ENCODE data around the gene LRRC25.
A peak's percentile ranks its signal among the peaks of the same experiment; 100 is the strongest.

Gene LRRC25

GRCh38 chr19:18377026-18377425 lies 20.4 kb downstream of the LRRC25 start:
- TF ChIP-seq YY1 (IDR thresholded peaks at IDR 0.05; ENCODE audit: low read depth) (no peak), TCF12 (IDR thresholded peaks at IDR 0.05; ENCODE audit: low read depth) (0 out of 2 replicates have a peak, but pooled peaks have one; percentile 32)

DNA sequence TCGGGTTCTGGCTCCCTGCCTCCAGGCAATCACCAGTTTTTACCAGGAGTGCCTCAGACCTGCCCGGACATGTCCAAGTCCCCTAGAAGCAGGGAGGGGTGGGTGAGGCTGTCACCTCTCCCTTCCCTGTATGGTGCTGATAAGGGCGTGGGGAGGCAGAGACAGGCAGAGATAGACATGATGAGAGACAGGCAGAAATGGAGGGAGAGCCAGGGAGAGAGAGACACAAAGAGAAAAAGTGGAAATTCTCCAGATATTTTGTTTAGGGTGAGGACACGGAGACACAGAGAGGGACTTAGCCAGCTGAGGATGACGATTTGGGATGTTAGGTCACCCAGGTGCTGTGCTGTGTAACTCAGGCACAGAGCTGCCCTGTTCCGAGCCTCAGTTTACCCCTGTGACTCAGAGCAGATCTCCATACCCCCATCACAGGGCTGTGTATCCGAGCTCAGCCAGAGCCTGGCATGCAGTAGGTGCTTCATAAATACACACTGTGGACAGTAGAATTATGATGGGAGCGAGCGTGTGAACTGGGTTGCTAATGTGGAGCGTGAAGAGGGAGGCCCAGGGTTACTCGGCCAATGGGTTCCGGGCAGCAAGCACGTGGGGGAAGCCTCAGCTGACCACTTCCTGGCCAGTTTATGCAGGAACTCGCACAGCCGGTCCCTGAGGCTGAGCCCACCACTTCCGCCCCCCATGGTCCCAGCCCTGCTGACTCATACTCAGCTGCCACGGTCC lies 23.4 kb downstream of the LRRC25 start:
- peak; percentile 72; the same call in 1 of the 2 replicates for TF ChIP-seq ZBTB7A (IDR thresholded peaks at IDR 0.05; ENCODE audit: low read depth)
- TF ChIP-seq, protein P1, sequence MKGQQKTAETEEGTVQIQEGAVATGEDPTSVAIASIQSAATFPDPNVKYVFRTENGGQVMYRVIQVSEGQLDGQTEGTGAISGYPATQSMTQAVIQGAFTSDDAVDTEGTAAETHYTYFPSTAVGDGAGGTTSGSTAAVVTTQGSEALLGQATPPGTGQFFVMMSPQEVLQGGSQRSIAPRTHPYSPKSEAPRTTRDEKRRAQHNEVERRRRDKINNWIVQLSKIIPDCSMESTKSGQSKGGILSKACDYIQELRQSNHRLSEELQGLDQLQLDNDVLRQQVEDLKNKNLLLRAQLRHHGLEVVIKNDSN (IDR thresholded peaks at IDR 0.05), result peak; percentile 98
- TF ChIP-seq, protein P2, sequence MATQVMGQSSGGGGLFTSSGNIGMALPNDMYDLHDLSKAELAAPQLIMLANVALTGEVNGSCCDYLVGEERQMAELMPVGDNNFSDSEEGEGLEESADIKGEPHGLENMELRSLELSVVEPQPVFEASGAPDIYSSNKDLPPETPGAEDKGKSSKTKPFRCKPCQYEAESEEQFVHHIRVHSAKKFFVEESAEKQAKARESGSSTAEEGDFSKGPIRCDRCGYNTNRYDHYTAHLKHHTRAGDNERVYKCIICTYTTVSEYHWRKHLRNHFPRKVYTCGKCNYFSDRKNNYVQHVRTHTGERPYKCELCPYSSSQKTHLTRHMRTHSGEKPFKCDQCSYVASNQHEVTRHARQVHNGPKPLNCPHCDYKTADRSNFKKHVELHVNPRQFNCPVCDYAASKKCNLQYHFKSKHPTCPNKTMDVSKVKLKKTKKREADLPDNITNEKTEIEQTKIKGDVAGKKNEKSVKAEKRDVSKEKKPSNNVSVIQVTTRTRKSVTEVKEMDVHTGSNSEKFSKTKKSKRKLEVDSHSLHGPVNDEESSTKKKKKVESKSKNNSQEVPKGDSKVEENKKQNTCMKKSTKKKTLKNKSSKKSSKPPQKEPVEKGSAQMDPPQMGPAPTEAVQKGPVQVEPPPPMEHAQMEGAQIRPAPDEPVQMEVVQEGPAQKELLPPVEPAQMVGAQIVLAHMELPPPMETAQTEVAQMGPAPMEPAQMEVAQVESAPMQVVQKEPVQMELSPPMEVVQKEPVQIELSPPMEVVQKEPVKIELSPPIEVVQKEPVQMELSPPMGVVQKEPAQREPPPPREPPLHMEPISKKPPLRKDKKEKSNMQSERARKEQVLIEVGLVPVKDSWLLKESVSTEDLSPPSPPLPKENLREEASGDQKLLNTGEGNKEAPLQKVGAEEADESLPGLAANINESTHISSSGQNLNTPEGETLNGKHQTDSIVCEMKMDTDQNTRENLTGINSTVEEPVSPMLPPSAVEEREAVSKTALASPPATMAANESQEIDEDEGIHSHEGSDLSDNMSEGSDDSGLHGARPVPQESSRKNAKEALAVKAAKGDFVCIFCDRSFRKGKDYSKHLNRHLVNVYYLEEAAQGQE (IDR thresholded peaks at IDR 0.05; ENCODE audit: low read depth), result no peak
- TF ChIP-seq TAF1 (IDR thresholded peaks at IDR 0.05; ENCODE audit: low read depth), result peak; percentile 23; the same call in 1 of the 2 replicates
- TF ChIP-seq, protein P3, sequence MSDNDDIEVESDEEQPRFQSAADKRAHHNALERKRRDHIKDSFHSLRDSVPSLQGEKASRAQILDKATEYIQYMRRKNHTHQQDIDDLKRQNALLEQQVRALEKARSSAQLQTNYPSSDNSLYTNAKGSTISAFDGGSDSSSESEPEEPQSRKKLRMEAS (IDR thresholded peaks at IDR 0.05), result peak; percentile 99
- TF ChIP-seq RAD21 (IDR thresholded peaks at IDR 0.05; ENCODE audit: low read depth), result peak; percentile 15; the same call in 1 of the 2 replicates
- peak; percentile 84 for TF ChIP-seq TEAD4 (IDR thresholded peaks at IDR 0.05)
- TF ChIP-seq CEBPB (IDR thresholded peaks at IDR 0.05), result no peak
- peak; percentile 96 for TF ChIP-seq EP300 (IDR thresholded peaks at IDR 0.05; ENCODE audit: borderline replicate concordance)
- TF ChIP-seq FOXM1 (IDR thresholded peaks at IDR 0.05; ENCODE audit: borderline replicate concordance, low read depth), result peak; percentile 84
- TF ChIP-seq NFIC (IDR thresholded peaks at IDR 0.05), result peak; percentile 79
- peak; percentile 96 for TF ChIP-seq TCF12 (IDR thresholded peaks at IDR 0.05; ENCODE audit: low read depth)
- peak; percentile 81 for TF ChIP-seq EGR1 (IDR thresholded peaks at IDR 0.05)
- TF ChIP-seq YY1 (IDR thresholded peaks at IDR 0.05; ENCODE audit: low read depth), result peak; percentile 53; the same call in 1 of the 2 replicates
- no peak for TF ChIP-seq CREB1 (IDR thresholded peaks at IDR 0.05; ENCODE audit: low read depth)

DNA sequence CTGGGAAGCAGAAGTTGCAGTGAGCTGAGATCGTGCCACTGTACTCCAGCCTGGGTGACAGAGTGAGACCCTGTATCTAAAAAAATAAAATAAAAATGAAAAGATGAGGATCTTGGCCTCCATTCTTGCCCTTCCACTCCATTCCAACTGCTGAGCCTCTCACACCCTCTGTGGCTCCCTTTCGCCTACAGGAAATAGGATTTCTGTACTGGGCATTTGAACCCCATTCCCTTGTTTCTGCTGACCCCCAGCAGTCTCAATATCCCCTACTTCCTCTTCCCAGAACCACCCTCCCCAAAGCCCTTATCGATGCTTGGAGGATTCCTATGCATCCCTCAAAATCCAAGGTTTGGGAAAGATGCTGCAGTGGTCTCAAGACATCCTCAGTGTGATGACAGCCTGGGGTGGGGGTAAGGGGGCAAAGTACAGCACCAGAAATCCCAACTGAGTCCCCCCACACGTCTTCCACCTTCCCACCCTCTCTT lies 24.0 kb downstream of the LRRC25 start:
- TF ChIP-seq ZBTB7A (IDR thresholded peaks at IDR 0.05; ENCODE audit: low read depth), result no peak
- TF ChIP-seq, protein P3 (IDR thresholded peaks at IDR 0.05), result no peak
- no peak for TF ChIP-seq CEBPB (IDR thresholded peaks at IDR 0.05)
- TF ChIP-seq, protein P1 (IDR thresholded peaks at IDR 0.05), result no peak
- TF ChIP-seq, protein P2 (IDR thresholded peaks at IDR 0.05; ENCODE audit: low read depth), result no peak
- no peak for TF ChIP-seq NFIC (IDR thresholded peaks at IDR 0.05)
- TF ChIP-seq TAF1 (IDR thresholded peaks at IDR 0.05; ENCODE audit: low read depth), result no peak
- TF ChIP-seq FOXM1 (IDR thresholded peaks at IDR 0.05; ENCODE audit: borderline replicate concordance, low read depth), result no peak
- no peak for TF ChIP-seq CREB1 (IDR thresholded peaks at IDR 0.05; ENCODE audit: low read depth)
- TF ChIP-seq TCF12 (IDR thresholded peaks at IDR 0.05; ENCODE audit: low read depth), result no peak
- TF ChIP-seq TEAD4 (IDR thresholded peaks at IDR 0.05), result no peak
- TF ChIP-seq EP300 (IDR thresholded peaks at IDR 0.05; ENCODE audit: borderline replicate concordance), result no peak
- no peak for TF ChIP-seq EGR1 (IDR thresholded peaks at IDR 0.05)

- TF ChIP-seq TEAD4 (IDR thresholded peaks at IDR 0.05) (no peak), FOXM1 (IDR thresholded peaks at IDR 0.05; ENCODE audit: borderline replicate concordance, low read depth) (no peak), EP300 (IDR thresholded peaks at IDR 0.05; ENCODE audit: borderline replicate concordance) (no peak), TAF1 (IDR thresholded peaks at IDR 0.05; ENCODE audit: low read depth) (no peak), YY1 (IDR thresholded peaks at IDR 0.05; ENCODE audit: low read depth) (no peak), EGR1 (IDR thresholded peaks at IDR 0.05) (no peak), CREB1 (IDR thresholded peaks at IDR 0.05; ENCODE audit: low read depth) (no peak)
- TF ChIP-seq, protein P2 (IDR thresholded peaks at IDR 0.05; ENCODE audit: low read depth), result no peak
Measured at GRCh38 chr19:18368504-18369222, 28.8 kb downstream of the LRRC25 start.

All from Ishikawa (cell line).